ENCODE results near the gene MYO5B. TPM values are rescaled to one million over a fixed set of nuclear protein-coding genes. Genes with fewer than 3 reads are reported as not detected.

MYO5B gene
- total RNA-seq, 1 experiment from 2014 or later: 25.9 TPM

- H3K4me3 Mint-ChIP-seq (ENCODE audit: unreplicated experiment): no peak overlapping the region
- H3K4me1 Mint-ChIP-seq (ENCODE audit: insufficient read depth, unreplicated experiment): peaks cover 6% of the 10 kb centered on the region
- ChIA-PET POLR2A (no interaction called here), CTCF (no interaction called here)
- no peak for DNase-seq (ENCODE audit: unreplicated experiment)
- H3K36me3 Mint-ChIP-seq (ENCODE audit: insufficient read depth, unreplicated experiment): no peaks in the 10 kb centered on the region
- no peaks in the 10 kb centered on the region for H3K9me3 Mint-ChIP-seq (ENCODE audit: unreplicated experiment)
- intact Hi-C loops (cut with micrococcal nuclease): no loop called here
- H3K27ac Mint-ChIP-seq (ENCODE audit: low read depth, unreplicated experiment): no peak overlapping the region
- no TSS peak for BruUV-seq (replicated peaks)
- peaks cover 21% of the 10 kb centered on the region for H3K27me3 Mint-ChIP-seq (ENCODE audit: insufficient read depth, unreplicated experiment)
- TF ChIP-seq CTCF (IDR thresholded peaks at IDR 0.05; ENCODE audit: unreplicated experiment): no peak
Observed at GRCh38 chr18:50199346-50199855, 4.5 kb upstream of the MYO5B start.

GRCh38 chr18:50196261-50196660, 1.3 kb upstream of the MYO5B start:
- peaks cover 31% of the 10 kb centered on the region for H3K27me3 Mint-ChIP-seq (ENCODE audit: insufficient read depth, unreplicated experiment)

GRCh38 chr18:50195689-50196088, 742 bp upstream of the MYO5B start:
- no peak overlapping the region for H3K27ac Mint-ChIP-seq (ENCODE audit: low read depth, unreplicated experiment)
- no TSS peak for BruUV-seq (replicated peaks)
- TF ChIP-seq CTCF (IDR thresholded peaks at IDR 0.05; ENCODE audit: unreplicated experiment): no peak
- H3K27me3 Mint-ChIP-seq (ENCODE audit: insufficient read depth, unreplicated experiment): peaks cover 31% of the 10 kb centered on the region
- no peak for DNase-seq (ENCODE audit: unreplicated experiment)
- H3K36me3 Mint-ChIP-seq (ENCODE audit: insufficient read depth, unreplicated experiment): no peaks in the 10 kb centered on the region
- H3K9me3 Mint-ChIP-seq (ENCODE audit: unreplicated experiment): no peaks in the 10 kb centered on the region
- ChIA-PET CTCF (interaction anchor here (0.7 to 3.1 kb wide), 30 partner anchors 8 to 685 kb away, joined by 3 to 11 read pairs (median 5); no protein-coding TSS in a partner anchor), POLR2A (interaction anchor here (0.7 to 3.0 kb wide), 11 partner anchors 8 to 375 kb away, joined by 3 to 12 read pairs (median 4); no protein-coding TSS in a partner anchor)
- H3K4me3 Mint-ChIP-seq (ENCODE audit: unreplicated experiment): peak overlapping the region; percentile 71
- intact Hi-C loops (cut with micrococcal nuclease): loop anchor here (1.0 to 2.0 kb wide), 3 partner anchors 84 to 183 kb away; no protein-coding TSS in a partner anchor
- peaks cover 16% of the 10 kb centered on the region for H3K4me1 Mint-ChIP-seq (ENCODE audit: insufficient read depth, unreplicated experiment)

More at GRCh38 chr18:50196261-50196660, 1.3 kb upstream of the MYO5B start:
- no peaks in the 10 kb centered on the region for H3K9me3 Mint-ChIP-seq (ENCODE audit: unreplicated experiment)
- TF ChIP-seq CTCF (IDR thresholded peaks at IDR 0.05; ENCODE audit: unreplicated experiment): no peak
- CTCF ChIA-PET: interaction anchor here (0.6 to 3.1 kb wide), 29 partner anchors 8 to 836 kb away, joined by 3 to 11 read pairs (median 5); no protein-coding TSS in a partner anchor
- no peaks in the 10 kb centered on the region for H3K36me3 Mint-ChIP-seq (ENCODE audit: insufficient read depth, unreplicated experiment)
- POLR2A ChIA-PET: interaction anchor here (0.6 to 3.0 kb wide), 6 partner anchors 7 to 149 kb away, joined by 3 to 12 read pairs (median 4); no protein-coding TSS in a partner anchor
- intact Hi-C loops (cut with micrococcal nuclease): no loop called here
- H3K27ac Mint-ChIP-seq (ENCODE audit: low read depth, unreplicated experiment): no peak overlapping the region
- no TSS peak for BruUV-seq (replicated peaks)
- H3K4me1 Mint-ChIP-seq (ENCODE audit: insufficient read depth, unreplicated experiment): peaks cover 16% of the 10 kb centered on the region
- H3K4me3 Mint-ChIP-seq (ENCODE audit: unreplicated experiment): peak overlapping the region; percentile 22
- DNase-seq (ENCODE audit: unreplicated experiment): no peak

GRCh38 chr18:50193796-50194630, 934 bp downstream of the MYO5B start:
- intact Hi-C loops (cut with micrococcal nuclease): loop anchor here (2.0 to 5.0 kb wide), 2 partner anchors 52 to 181 kb away; no protein-coding TSS in a partner anchor
- no peaks in the 10 kb centered on the region for H3K36me3 Mint-ChIP-seq (ENCODE audit: insufficient read depth, unreplicated experiment)
- ChIA-PET POLR2A (interaction anchor here (0.8 to 3.0 kb wide), 9 partner anchors 10 to 382 kb away, joined by 3 to 12 read pairs (median 5); no protein-coding TSS in a partner anchor), CTCF (interaction anchor here (0.6 to 3.1 kb wide), 20 partner anchors 7 to 688 kb away, joined by 3 to 10 read pairs (median 4); no protein-coding TSS in a partner anchor)
- H3K27ac Mint-ChIP-seq (ENCODE audit: low read depth, unreplicated experiment): no peak overlapping the region
- TSS peak; percentile 7 for BruUV-seq (replicated peaks)
- no peak for TF ChIP-seq CTCF (IDR thresholded peaks at IDR 0.05; ENCODE audit: unreplicated experiment)
- peak overlapping the region; percentile 71 for H3K4me3 Mint-ChIP-seq (ENCODE audit: unreplicated experiment)
- H3K9me3 Mint-ChIP-seq (ENCODE audit: unreplicated experiment): no peaks in the 10 kb centered on the region
- peak; percentile 2 for DNase-seq (ENCODE audit: unreplicated experiment)
- H3K27me3 Mint-ChIP-seq (ENCODE audit: insufficient read depth, unreplicated experiment): peaks cover 31% of the 10 kb centered on the region
- peaks cover 22% of the 10 kb centered on the region for H3K4me1 Mint-ChIP-seq (ENCODE audit: insufficient read depth, unreplicated experiment)
